HEK293T (cell line): ENCODE results near the gene FSD1L.

Source experiments
- CTCF ChIA-PET: fragments of 350-600 bp; formaldehyde crosslinking; extraction: SDS; loops from one replicate; lab custom pipeline; 2021; ENCODE audit warnings: antibody characterized with exemption, inconsistent platforms; lab: Yijun Ruan, JAX
- POLR2A ChIA-PET: fragments of 350-600 bp; formaldehyde crosslinking; extraction: SDS; loops from one replicate; lab custom pipeline; 2020; ENCODE audit warnings: antibody characterized with exemption, inconsistent platforms; lab: Yijun Ruan, JAX
- DNase-seq: peaks from one replicate; pipeline ENCODE4 v3.0.0; 2012; ENCODE audit warnings: mixed read lengths; ENCODE audit errors: extremely low spot score
- ARNT ChIP-seq: fragments of 450-650 bp; IDR thresholded peaks from 2 replicates; pipeline ENCODE4 v1.6.1; 2017; ENCODE audit warnings: mild to moderate bottlenecking
- BHLHE40 ChIP-seq: fragments of 450-650 bp; IDR thresholded peaks from 2 replicates; pipeline ENCODE4 v1.6.1; 2016; ENCODE audit warnings: mild to moderate bottlenecking, moderate library complexity, borderline replicate concordance
- CTBP1 ChIP-seq: fragments of 450-650 bp; IDR thresholded peaks from 2 replicates; pipeline ENCODE4 v1.6.1; 2016; ENCODE audit warnings: borderline replicate concordance
- ELF4 ChIP-seq: fragments of 450-650 bp; IDR thresholded peaks from 2 replicates; pipeline ENCODE4 v1.6.1; 2017; ENCODE audit warnings: antibody characterized with exemption
- FOXA1 ChIP-seq: fragments of 450-650 bp; IDR thresholded peaks from 2 replicates; pipeline ENCODE4 v1.6.1; 2016; ENCODE audit warnings: mild to moderate bottlenecking
- FOXK2 ChIP-seq: fragments of 450-650 bp; IDR thresholded peaks from 2 replicates; pipeline ENCODE4 v1.6.1; 2016; ENCODE audit warnings: mild to moderate bottlenecking
- FOXM1 ChIP-seq: fragments of 450-650 bp; IDR thresholded peaks from 2 replicates; pipeline ENCODE4 v1.6.1; 2017; ENCODE audit warnings: mild to moderate bottlenecking, borderline replicate concordance
- HDGF ChIP-seq: fragments of 450-650 bp; IDR thresholded peaks from 2 replicates; pipeline ENCODE4 v1.6.1; 2017; ENCODE audit warnings: antibody characterized with exemption, borderline replicate concordance
- L3MBTL2 ChIP-seq: fragments of 450-650 bp; conservative IDR thresholded peaks from 2 replicates; pipeline ENCODE4 v1.6.1; 2016; ENCODE audit warnings: mild to moderate bottlenecking
- LEF1 ChIP-seq: fragments of 450-650 bp; IDR thresholded peaks from 2 replicates; pipeline ENCODE4 v1.6.1; 2017; ENCODE audit warnings: mild to moderate bottlenecking, borderline replicate concordance
- NFRKB ChIP-seq: fragments of 450-650 bp; IDR thresholded peaks from 2 replicates; pipeline ENCODE4 v1.6.1; 2016; ENCODE audit warnings: mild to moderate bottlenecking, moderate library complexity
- PKNOX1 ChIP-seq: fragments of 450-650 bp; IDR thresholded peaks from 2 replicates; pipeline ENCODE4 v1.6.1; 2016
- SP1 ChIP-seq: fragments of 450-650 bp; IDR thresholded peaks from 2 replicates; pipeline ENCODE4 v1.6.1; 2017
- SUZ12 ChIP-seq: fragments of 450-650 bp; IDR thresholded peaks from 2 replicates; pipeline ENCODE4 v1.6.1; 2016; ENCODE audit warnings: mild to moderate bottlenecking
- TARDBP ChIP-seq: fragments of 450-650 bp; IDR thresholded peaks from 2 replicates; pipeline ENCODE4 v1.6.1; 2016
- ZNF384 ChIP-seq: fragments of 450-650 bp; IDR thresholded peaks from 2 replicates; pipeline ENCODE4 v1.6.1; 2016

Gene FSD1L

DNA sequence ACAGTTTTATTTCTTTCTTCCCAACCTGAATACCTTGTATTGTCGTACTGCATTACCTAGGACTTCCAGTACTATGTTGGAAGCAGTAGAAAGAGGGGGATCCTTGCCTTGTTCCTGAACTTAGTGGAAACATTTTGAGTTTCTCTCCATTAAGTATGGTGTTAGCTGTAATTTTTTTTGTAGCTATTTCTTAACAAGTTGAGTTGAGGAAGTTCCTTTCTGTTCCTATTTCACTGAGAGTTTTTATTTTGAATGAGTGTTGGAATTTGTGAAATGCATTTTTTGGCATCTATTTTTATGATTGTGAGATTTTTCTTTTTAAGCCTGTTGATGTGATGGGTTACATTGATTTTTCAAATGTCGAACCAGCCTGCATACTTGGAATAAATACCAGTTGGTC lies 49.0 kb downstream of the FSD1L start:
- ChIA-PET POLR2A (no interaction called here), CTCF (no interaction called here)
- DNase-seq, result no peak
- TF ChIP-seq HDGF (no peak), TARDBP (no peak), BHLHE40 (no peak), FOXA1 (no peak), ARNT (no peak)

DNA sequence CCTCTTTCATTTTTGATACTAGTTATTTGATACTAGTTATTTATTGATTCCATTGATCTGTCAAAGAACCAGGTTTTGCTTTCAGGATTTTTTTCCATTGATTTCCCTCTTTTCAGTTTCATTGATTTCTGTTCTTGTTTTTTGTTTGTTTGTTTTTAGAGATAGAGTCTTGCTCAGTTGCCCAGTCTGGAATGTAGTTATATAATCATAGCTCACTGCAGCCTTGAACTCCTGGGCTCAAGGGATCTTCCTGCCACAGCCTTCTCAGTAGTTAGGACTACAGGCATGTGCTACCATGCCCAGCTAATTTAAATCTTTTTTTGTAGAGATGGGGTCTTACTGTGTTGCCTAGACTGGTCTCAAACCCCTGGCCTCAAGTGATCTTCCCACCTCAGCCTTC lies 49.9 kb downstream of the FSD1L start:
- ChIA-PET POLR2A (no interaction called here), CTCF (no interaction called here)
- TF ChIP-seq ELF4, result no peak
- no peak for TF ChIP-seq TARDBP
- TF ChIP-seq SUZ12, result no peak
- no peak for TF ChIP-seq PKNOX1
- TF ChIP-seq L3MBTL2, result no peak
- no peak for DNase-seq

DNA sequence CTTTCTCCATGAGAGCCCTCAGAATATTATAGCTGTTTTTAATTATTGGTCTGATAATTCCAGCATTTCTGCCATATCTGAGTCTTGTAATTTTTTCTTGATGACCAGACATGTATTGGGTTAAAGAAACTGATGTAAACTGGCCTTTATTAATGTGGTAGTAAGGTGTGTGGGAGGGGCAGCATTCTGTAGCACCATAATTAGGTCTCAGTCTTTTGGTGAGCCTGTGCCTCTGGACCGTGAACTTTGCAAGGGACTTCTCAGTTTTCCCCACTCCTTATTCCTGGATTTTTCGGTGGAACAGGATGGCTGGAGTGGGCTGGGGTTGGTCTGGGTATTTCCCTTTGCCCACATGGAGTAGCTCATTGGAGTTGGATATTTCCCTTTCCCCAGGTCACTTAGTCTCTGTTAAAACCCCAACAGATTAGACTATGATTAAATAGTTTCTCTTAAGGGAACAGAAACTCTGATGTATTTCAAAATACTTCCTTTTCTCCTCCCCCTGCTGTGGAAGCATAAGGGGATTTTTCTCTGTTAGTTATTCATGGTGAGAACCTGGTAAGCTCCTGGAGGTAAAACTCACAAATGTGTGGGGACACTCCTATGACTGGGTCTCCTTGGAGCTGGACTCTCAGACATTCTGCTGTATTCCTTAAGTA lies 52.4 kb downstream of the FSD1L start:
- CTCF ChIA-PET, result no interaction called here
- POLR2A ChIA-PET, result no interaction called here
- DNase-seq, result no peak
- TF ChIP-seq FOXK2, result no peak
- no peak for TF ChIP-seq NFRKB
- TF ChIP-seq CTBP1, result no peak
- TF ChIP-seq FOXM1, result no peak
- TF ChIP-seq PKNOX1, result no peak
- TF ChIP-seq TARDBP, result no peak
- no peak for TF ChIP-seq FOXA1
- no peak for TF ChIP-seq SUZ12
- no peak for TF ChIP-seq SP1
- TF ChIP-seq HDGF, result no peak
- no peak for TF ChIP-seq BHLHE40
- TF ChIP-seq ARNT, result no peak
- no peak for TF ChIP-seq ELF4
- no peak for TF ChIP-seq LEF1
- no peak for TF ChIP-seq ZNF384
- TF ChIP-seq L3MBTL2, result no peak

GRCh38 chr9:105501414-105501813 lies 53.6 kb downstream of the FSD1L start:
- CTCF ChIA-PET, result no interaction called here

DNA sequence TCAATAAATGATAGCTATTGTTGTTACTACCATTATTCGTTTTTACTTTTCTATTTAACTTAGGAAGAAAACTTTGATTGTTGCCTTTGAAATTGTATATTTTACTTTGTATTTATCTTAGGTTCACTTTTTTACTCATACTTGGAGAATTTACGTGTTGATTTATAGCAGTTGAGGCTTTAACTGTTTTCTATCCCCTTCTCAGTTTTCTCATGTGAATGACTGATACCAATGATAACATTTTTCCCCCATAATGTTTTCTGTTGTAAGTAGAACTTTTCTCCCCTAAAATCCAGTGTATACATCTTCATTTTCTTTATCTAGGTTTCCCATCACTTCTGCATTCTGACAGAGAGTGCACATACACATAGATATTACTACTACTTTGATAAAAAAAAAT lies 54.4 kb downstream of the FSD1L start:
- ChIA-PET POLR2A (no interaction called here), CTCF (no interaction called here)
- TF ChIP-seq ZNF384, result no peak
- TF ChIP-seq NFRKB, result no peak
- no peak for TF ChIP-seq SP1
- no peak for TF ChIP-seq PKNOX1
- no peak for TF ChIP-seq FOXA1
- TF ChIP-seq HDGF, result no peak
- TF ChIP-seq L3MBTL2, result no peak
- no peak for TF ChIP-seq SUZ12
- no peak for TF ChIP-seq CTBP1
- DNase-seq, result no peak

More at GRCh38 chr9:105501414-105501813, 53.6 kb downstream of the FSD1L start:
- DNase-seq, result no peak
- TF ChIP-seq L3MBTL2 (no peak), ZNF384 (no peak), FOXA1 (no peak), TARDBP (no peak)
- POLR2A ChIA-PET, result no interaction called here

DNA sequence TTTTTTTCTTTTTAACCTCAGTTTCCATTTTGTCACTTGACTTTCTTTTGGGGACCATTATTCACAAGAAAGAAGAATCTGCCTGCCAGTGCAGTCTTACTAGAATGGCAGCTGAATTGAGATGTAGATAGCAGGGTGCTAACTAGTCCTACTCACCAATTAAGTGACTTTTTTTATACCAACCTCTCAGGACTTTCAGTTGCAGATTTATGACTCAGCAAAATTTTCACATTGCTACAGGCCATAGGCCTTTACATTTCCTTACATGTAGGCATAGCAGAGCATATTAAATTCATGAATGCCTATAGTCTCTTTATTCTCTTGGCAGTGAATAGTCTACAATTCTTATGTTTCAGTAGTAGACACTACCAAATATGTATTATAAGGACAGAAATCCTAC lies 56.0 kb downstream of the FSD1L start:
- DNase-seq, result no peak
- CTCF ChIA-PET, result no interaction called here
- POLR2A ChIA-PET, result interaction anchor here (0.6 kb wide), 1 partner anchor 453 kb away, joined by 3 read pairs; no protein-coding TSS in a partner anchor
- no peak for TF ChIP-seq ELF4
- no peak for TF ChIP-seq ARNT
- no peak for TF ChIP-seq HDGF
- TF ChIP-seq NFRKB, result no peak
- no peak for TF ChIP-seq LEF1

DNA sequence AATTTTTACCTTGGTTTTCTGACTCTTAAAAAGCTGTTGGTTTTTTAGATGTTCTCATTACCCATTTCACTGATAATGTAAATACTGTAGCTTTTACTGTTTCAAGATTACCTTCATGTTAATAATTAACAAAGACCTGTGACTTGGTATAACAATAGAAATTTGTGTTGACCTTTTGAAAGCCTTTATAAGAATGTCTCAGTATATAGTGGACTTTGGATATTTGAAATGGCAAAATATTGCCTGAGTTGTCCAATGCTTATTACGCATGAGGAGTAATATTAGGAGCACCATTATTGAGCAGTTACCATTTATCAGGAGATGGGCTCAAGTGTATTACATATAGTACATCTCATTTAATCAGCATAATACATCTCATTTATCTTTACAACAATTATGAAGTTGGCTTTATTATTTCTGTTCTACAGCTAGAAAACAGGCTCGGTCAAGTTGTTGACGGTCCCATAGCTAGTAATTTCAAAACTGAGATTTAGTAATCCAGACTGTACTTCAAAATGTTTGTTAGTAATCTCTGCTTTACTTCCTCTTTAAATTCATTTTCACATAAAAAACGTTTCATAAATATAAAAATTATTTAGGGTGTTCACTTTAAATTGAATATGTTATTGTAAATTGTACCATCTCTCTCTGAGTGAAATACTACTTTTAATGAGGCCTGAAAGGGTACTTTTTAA lies 59.4 kb downstream of the FSD1L start:
- no peak for TF ChIP-seq PKNOX1
- no peak for TF ChIP-seq ZNF384
- TF ChIP-seq L3MBTL2, result no peak
- no peak for TF ChIP-seq SUZ12
- TF ChIP-seq ARNT, result no peak
- no peak for TF ChIP-seq TARDBP
- no peak for TF ChIP-seq ELF4
- no peak for TF ChIP-seq CTBP1
- no peak for TF ChIP-seq SP1
- no peak for TF ChIP-seq BHLHE40
- TF ChIP-seq FOXM1, result no peak
- no peak for TF ChIP-seq NFRKB
- no peak for TF ChIP-seq FOXA1
- no peak for TF ChIP-seq HDGF
- no peak for TF ChIP-seq LEF1
- TF ChIP-seq FOXK2, result no peak
- ChIA-PET CTCF (no interaction called here), POLR2A (no interaction called here)
- DNase-seq, result no peak
